K562 (cell line): Measurements from ENCODE around the gene HS2ST1. TPM values are rescaled to one million over a fixed set of nuclear protein-coding genes. Genes with fewer than 3 reads are reported as not detected.

ENCODE experiments used
- CHCHD3 ChIP-seq: fragments of 250-450 bp; sonication (Bioruptor Pico); IDR thresholded peaks from 2 replicates; pipeline ENCODE4 v2.1.2; 2022; ENCODE audit warnings: mild to moderate bottlenecking
- E2F3 ChIP-seq: fragments of 250-450 bp; sonication (Bioruptor Pico); IDR thresholded peaks from 2 replicates; pipeline ENCODE4 v1.4.0; 2020; ENCODE audit warnings: mild to moderate bottlenecking
- ELF1 ChIP-seq: fragments of 200-800 bp; sonication (Bioruptor generic); IDR thresholded peaks from 2 replicates; pipeline ENCODE4 v1.6.1; 2016; ENCODE audit warnings: missing genetic modification characterization, missing compliant biosample characterization
- FOSL1 ChIP-seq: fragments of 200-800 bp; sonication (Bioruptor generic); conservative IDR thresholded peaks from 2 replicates; pipeline ENCODE4 v1.6.1; 2016; ENCODE audit warnings: missing genetic modification characterization, missing compliant biosample characterization
- JUNB ChIP-seq: fragments of 450-650 bp; formaldehyde crosslinking; conservative IDR thresholded peaks from 2 replicates; pipeline ENCODE4 v1.4.0; 2020; ENCODE audit warnings: mild to moderate bottlenecking
- NCOR1 ChIP-seq: fragments of 450-650 bp; IDR thresholded peaks from 2 replicates; pipeline ENCODE4 v1.6.1; 2016; ENCODE audit warnings: mild to moderate bottlenecking, moderate library complexity
- TAL1 ChIP-seq: fragments of 450-650 bp; IDR thresholded peaks from 2 replicates; pipeline ENCODE4 v1.6.1; 2016; ENCODE audit warnings: mild to moderate bottlenecking
- ZBTB8A ChIP-seq: fragments of 450-650 bp; IDR thresholded peaks from 2 replicates; pipeline ENCODE4 v1.6.1; 2018; ENCODE audit warnings: mild to moderate bottlenecking, moderate library complexity; ENCODE audit not compliant: partially characterized antibody
- ZNF12 ChIP-seq: sonication (generic); formaldehyde crosslinking; IDR thresholded peaks from 2 replicates; pipeline ENCODE4 v1.4.0; 2020; ENCODE audit warnings: mild to moderate bottlenecking, missing genetic modification reagents
- ZNF696 ChIP-seq: fragments of 250-450 bp; sonication (Bioruptor Pico); conservative IDR thresholded peaks from 2 replicates; pipeline ENCODE4 v1.4.0; 2020; ENCODE audit warnings: mild to moderate bottlenecking, moderate library complexity
- polyA plus RNA-seq, 8 experiments: library from polyadenylated mRNA; depleted of rRNA in 4 of 8; stranded (reverse) in 5 of 8; unstranded in 3 of 8; fragments of >200 nt; fragmentation: Nextera tagmentation in 2 of 8; fragmentation: Illumina TruSeq in 1 of 8; extraction: Ambion mirVana in 2 of 8; extraction: Trizol in 1 of 8; gene quantifications; 2 replicates each; pipeline versions ENCODE4 v1.2.1 to v1.2.3, GENCODE V29; 2011 to 2014; ENCODE audit warnings: inconsistent platforms in 1 of 8, missing spikeins in 1 of 8
- total RNA-seq, 7 experiments: library from RNA; depleted of rRNA in 6 of 7; stranded (reverse); fragments of >200 nt in 6 of 7; fragmentation: Illumina TruSeq in 2 of 7; extraction: Trizol in 2 of 7; gene quantifications; 2 replicates each; pipeline versions ENCODE4 v1.2.1 to v1.2.3, GENCODE V29; 2011 to 2021; ENCODE audit warnings: low replicate concordance in 1 of 7
- TF ChIP-seq, protein P1 (sequence below), 2 experiments: fragments of 450-650 bp in 1 of 2; IDR thresholded peaks; 2 replicates each; pipeline ENCODE4 v1.6.1; 2011 to 2017; ENCODE audit warnings: low read depth in 2 of 2, antibody characterized with exemption in 1 of 2, borderline replicate concordance in 1 of 2, low read length in 1 of 2, mild to moderate bottlenecking in 1 of 2, mixed read lengths in 1 of 2; ENCODE audit not compliant: control insufficient read depth in 1 of 2
- TF ChIP-seq, protein P2 (sequence below): fragments of 250-450 bp; sonication (Bioruptor Pico); IDR thresholded peaks from 2 replicates; pipeline ENCODE4 v1.8.0; 2021; ENCODE audit warnings: moderate library complexity, mild to moderate bottlenecking, inconsistent platforms

HS2ST1 gene
- total and polyA plus RNA-seq, 9 of the 15 experiments (the other 6 are each of a cell fraction or from before 2014, with no cell fraction given): 7.7 to 43.3 (median 25.8) TPM

DNA sequence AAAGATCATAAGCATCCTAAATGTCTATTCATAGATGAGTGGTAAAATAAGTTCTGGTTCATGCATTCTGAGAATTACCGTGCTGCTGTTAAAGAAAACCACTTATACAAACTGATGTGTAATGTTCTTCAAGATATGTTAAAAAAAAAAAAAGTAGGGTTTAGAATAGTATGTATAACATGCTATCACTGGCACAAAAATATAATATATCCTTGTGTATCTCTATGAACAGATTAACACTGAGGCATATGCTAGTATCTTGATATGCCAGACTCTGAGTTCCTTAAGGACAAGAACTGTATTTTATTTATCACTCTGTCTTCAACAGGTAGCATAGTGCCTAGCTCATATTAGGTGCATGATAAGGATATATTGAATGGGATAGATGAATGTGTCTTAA, 108.9 kb downstream of the HS2ST1 start (continued):
- no peak for TF ChIP-seq ZBTB8A
- no peak for TF ChIP-seq JUNB
- TF ChIP-seq, protein P1, sequence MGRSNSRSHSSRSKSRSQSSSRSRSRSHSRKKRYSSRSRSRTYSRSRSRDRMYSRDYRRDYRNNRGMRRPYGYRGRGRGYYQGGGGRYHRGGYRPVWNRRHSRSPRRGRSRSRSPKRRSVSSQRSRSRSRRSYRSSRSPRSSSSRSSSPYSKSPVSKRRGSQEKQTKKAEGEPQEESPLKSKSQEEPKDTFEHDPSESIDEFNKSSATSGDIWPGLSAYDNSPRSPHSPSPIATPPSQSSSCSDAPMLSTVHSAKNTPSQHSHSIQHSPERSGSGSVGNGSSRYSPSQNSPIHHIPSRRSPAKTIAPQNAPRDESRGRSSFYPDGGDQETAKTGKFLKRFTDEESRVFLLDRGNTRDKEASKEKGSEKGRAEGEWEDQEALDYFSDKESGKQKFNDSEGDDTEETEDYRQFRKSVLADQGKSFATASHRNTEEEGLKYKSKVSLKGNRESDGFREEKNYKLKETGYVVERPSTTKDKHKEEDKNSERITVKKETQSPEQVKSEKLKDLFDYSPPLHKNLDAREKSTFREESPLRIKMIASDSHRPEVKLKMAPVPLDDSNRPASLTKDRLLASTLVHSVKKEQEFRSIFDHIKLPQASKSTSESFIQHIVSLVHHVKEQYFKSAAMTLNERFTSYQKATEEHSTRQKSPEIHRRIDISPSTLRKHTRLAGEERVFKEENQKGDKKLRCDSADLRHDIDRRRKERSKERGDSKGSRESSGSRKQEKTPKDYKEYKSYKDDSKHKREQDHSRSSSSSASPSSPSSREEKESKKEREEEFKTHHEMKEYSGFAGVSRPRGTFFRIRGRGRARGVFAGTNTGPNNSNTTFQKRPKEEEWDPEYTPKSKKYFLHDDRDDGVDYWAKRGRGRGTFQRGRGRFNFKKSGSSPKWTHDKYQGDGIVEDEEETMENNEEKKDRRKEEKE (IDR thresholded peaks at IDR 0.05; ENCODE audit: borderline replicate concordance in 1 of 2, control insufficient read depth in 1 of 2, low read depth in 2 of 2, low read length in 1 of 2): no peak
- no peak for TF ChIP-seq FOSL1
- no peak for TF ChIP-seq CHCHD3 (CRISPR knock-in tag)
- TF ChIP-seq, protein P2, sequence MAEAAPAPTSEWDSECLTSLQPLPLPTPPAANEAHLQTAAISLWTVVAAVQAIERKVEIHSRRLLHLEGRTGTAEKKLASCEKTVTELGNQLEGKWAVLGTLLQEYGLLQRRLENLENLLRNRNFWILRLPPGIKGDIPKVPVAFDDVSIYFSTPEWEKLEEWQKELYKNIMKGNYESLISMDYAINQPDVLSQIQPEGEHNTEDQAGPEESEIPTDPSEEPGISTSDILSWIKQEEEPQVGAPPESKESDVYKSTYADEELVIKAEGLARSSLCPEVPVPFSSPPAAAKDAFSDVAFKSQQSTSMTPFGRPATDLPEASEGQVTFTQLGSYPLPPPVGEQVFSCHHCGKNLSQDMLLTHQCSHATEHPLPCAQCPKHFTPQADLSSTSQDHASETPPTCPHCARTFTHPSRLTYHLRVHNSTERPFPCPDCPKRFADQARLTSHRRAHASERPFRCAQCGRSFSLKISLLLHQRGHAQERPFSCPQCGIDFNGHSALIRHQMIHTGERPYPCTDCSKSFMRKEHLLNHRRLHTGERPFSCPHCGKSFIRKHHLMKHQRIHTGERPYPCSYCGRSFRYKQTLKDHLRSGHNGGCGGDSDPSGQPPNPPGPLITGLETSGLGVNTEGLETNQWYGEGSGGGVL: no peak
- no peak for TF ChIP-seq ZNF696 (CRISPR knock-in tag)
- TF ChIP-seq TAL1: peak; percentile 19; the same call in 1 of the 2 replicates
- no peak for TF ChIP-seq E2F3 (CRISPR knock-in tag)
- no peak for TF ChIP-seq ELF1 (tag)
- TF ChIP-seq NCOR1: 0 out of 2 replicates have a peak, but pooled peaks have one; percentile 7
- no peak for TF ChIP-seq ZNF12 (CRISPR knock-in tag)
